DND-41 (cell line): Measurements from ENCODE around the gene DESI1.
"Not testable (repeated sequence)": the region's sequence is repeated elsewhere in the genome, so short reads cannot be mapped to it uniquely, and the experiment has no call there.

Source experiments
- ATAC-seq: fragments of 200-7000 bp; cut with Tn5 transposase; 3 replicates; pipeline ENCODE4 v1.9.1; 2021; ENCODE audit warnings: low read depth; ENCODE audit not compliant: insufficient read depth
- DNase-seq: peaks from one replicate; pipeline ENCODE4 v3.0.0-alpha.2; 2020
- H2AFZ ChIP-seq: 2 replicates; pipeline ENCODE4 v1.6.0; 2012; ENCODE audit warnings: low read depth, low read length
- H3K27ac ChIP-seq: 2 replicates; pipeline ENCODE4 v1.5.1; 2012; ENCODE audit warnings: low read length, inconsistent platforms
- H3K27me3 ChIP-seq: fragments of 200-600 bp; sonication (generic); 2 replicates; pipeline ENCODE4 v1.6.0; 2012; ENCODE audit warnings: low read length, mild to moderate bottlenecking, inconsistent platforms; ENCODE audit not compliant: insufficient read depth, poor library complexity
- H3K36me3 ChIP-seq: 2 replicates; pipeline ENCODE4 v1.5.1; 2012; ENCODE audit warnings: low read length, inconsistent platforms; ENCODE audit not compliant: insufficient read depth
- H3K4me1 ChIP-seq: 2 replicates; pipeline ENCODE4 v1.5.1; 2012; ENCODE audit warnings: mild to moderate bottlenecking, low read length; ENCODE audit not compliant: insufficient read depth
- H3K4me2 ChIP-seq: 2 replicates; pipeline ENCODE4 v1.6.0; 2012; ENCODE audit warnings: mild to moderate bottlenecking, moderate library complexity, low read length, inconsistent platforms; ENCODE audit not compliant: insufficient read depth
- H3K4me3 ChIP-seq, 2 experiments: fragments of 200-600 bp in 1 of 2; shearing (Covaris generic) in 1 of 2; 2 replicates each; pipeline ENCODE4 v1.5.1; 2012 to 2016; ENCODE audit warnings: inconsistent platforms in 2 of 2, low read length in 2 of 2, mild to moderate bottlenecking in 2 of 2, low read depth in 1 of 2, moderate library complexity in 1 of 2
- H3K79me2 ChIP-seq: 2 replicates; pipeline ENCODE4 v1.6.0; 2012; ENCODE audit warnings: low read length, inconsistent platforms; ENCODE audit not compliant: insufficient read depth
- H3K9ac ChIP-seq: 2 replicates; pipeline ENCODE4 v1.6.0; 2012; ENCODE audit warnings: low read depth, mild to moderate bottlenecking, inconsistent platforms, low read length, moderate library complexity
- H3K9me3 ChIP-seq: 2 replicates; pipeline ENCODE4 v1.5.1; 2012; ENCODE audit warnings: low read length, moderate library complexity, mild to moderate bottlenecking, inconsistent platforms; ENCODE audit not compliant: insufficient read depth, severe bottlenecking
- H4K20me1 ChIP-seq: 2 replicates; pipeline ENCODE4 v1.6.0; 2012; ENCODE audit warnings: low read length; ENCODE audit not compliant: insufficient read depth
- EZH2 ChIP-seq: IDR thresholded peaks from 3 replicates; pipeline ENCODE4 v1.6.1; 2012; ENCODE audit warnings: borderline replicate concordance, low read depth, mild to moderate bottlenecking, moderate library complexity, low read length, inconsistent platforms; ENCODE audit not compliant: severe bottlenecking
- TF ChIP-seq, protein P1 (sequence below): IDR thresholded peaks from 2 replicates; pipeline ENCODE4 v1.5.1; 2012; ENCODE audit warnings: borderline replicate concordance, low read length, moderate library complexity, mild to moderate bottlenecking; ENCODE audit not compliant: poor library complexity, severe bottlenecking; ENCODE audit errors: extremely low read depth

DESI1 gene

DNA sequence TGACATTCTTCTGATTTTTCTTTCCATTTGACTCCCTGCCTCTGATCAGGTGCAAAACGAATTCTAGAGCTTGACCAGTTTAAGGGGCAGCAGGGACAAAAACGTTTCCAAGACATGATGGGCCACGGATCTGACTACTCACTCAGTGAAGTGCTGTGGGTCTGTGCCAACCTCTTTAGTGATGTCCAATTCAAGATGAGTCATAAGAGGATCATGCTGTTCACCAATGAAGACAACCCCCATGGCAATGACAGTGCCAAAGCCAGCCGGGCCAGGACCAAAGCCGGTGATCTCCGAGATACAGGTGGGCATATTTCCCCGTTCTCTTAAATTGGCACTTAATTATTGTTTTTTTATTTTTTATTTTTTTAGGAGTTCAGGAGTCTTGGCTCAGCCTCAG, 15.6 kb upstream of the DESI1 start:
- Histone ChIP-seq H3K79me2 (peaks cover 73% of the 10 kb centered on the region), H3K4me3 (no peak overlapping the region)

DNA sequence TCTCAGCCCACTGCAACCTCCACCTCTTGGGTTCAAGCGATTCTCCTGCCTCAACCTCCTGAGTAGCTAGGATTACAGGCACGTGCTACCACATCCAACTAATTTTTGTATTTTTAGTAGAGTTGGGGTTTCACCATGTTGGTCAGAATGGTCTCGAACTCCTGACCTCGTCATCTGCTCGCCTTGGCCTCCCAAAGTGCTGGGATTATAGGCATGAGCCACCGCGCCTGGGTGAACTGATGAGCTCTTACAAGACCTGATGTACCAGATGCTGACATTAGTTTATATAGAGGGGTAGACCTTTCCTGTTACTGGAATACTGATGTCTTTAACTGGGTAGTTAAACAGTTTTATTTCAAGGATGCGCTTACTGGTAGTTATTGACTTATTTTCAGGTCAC, 13.8 kb upstream of the DESI1 start:
- not testable (repeated sequence) for H3K4me2 ChIP-seq, H3K4me3 ChIP-seq, H3K27ac ChIP-seq, H3K27me3 ChIP-seq, H3K9ac ChIP-seq, H3K9me3 ChIP-seq, ATAC-seq, H2AFZ ChIP-seq, H3K4me1 ChIP-seq, DNase-seq
- Histone ChIP-seq H3K79me2 (peaks cover 66% of the 10 kb centered on the region), H4K20me1 (peaks cover 37% of the 10 kb centered on the region), H3K36me3 (peaks cover 85% of the 10 kb centered on the region)

More for the DNA sequence above, 15.6 kb upstream of the DESI1 start:
- H3K36me3 ChIP-seq = peaks cover 91% of the 10 kb centered on the region
- H2AFZ ChIP-seq = no peak overlapping the region
- H3K9ac ChIP-seq = no peak overlapping the region
- no peaks in the 10 kb centered on the region for H3K4me1 ChIP-seq
- peaks cover 41% of the 10 kb centered on the region for H4K20me1 ChIP-seq
- H3K27ac ChIP-seq = no peak overlapping the region
- DNase-seq = no peak
- TF ChIP-seq EZH2 = no peak
- TF ChIP-seq, protein P1, sequence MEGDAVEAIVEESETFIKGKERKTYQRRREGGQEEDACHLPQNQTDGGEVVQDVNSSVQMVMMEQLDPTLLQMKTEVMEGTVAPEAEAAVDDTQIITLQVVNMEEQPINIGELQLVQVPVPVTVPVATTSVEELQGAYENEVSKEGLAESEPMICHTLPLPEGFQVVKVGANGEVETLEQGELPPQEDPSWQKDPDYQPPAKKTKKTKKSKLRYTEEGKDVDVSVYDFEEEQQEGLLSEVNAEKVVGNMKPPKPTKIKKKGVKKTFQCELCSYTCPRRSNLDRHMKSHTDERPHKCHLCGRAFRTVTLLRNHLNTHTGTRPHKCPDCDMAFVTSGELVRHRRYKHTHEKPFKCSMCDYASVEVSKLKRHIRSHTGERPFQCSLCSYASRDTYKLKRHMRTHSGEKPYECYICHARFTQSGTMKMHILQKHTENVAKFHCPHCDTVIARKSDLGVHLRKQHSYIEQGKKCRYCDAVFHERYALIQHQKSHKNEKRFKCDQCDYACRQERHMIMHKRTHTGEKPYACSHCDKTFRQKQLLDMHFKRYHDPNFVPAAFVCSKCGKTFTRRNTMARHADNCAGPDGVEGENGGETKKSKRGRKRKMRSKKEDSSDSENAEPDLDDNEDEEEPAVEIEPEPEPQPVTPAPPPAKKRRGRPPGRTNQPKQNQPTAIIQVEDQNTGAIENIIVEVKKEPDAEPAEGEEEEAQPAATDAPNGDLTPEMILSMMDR = no peak
- H3K9me3 ChIP-seq = no peaks in the 10 kb centered on the region
- H3K4me2 ChIP-seq = no peak overlapping the region
- no peak for ATAC-seq
- H3K27me3 ChIP-seq = no peaks in the 10 kb centered on the region

DNA sequence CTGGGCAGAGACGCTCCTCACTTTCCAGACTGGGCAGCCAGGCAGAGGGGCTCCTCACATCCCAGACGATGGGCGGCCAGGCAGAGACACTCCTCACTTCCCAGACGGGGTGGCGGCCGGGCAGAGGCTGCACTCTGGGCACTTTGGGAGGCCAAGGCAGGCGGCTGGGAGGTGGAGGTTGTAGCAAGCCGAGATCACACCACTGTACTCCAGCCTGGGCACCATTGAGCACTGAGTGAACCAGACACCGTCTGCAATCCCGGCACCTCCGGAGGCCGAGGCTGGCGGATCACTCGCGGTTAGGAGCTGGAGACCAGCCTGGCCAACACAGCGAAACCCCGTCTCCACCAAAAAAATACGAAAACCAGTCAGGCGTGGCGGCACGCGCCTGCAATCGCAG, 10.8 kb upstream of the DESI1 start:
- peaks cover 86% of the 10 kb centered on the region for H3K36me3 ChIP-seq
- not testable (repeated sequence) for H3K27ac ChIP-seq, ATAC-seq, H2AFZ ChIP-seq, H3K27me3 ChIP-seq, DNase-seq, H3K4me1 ChIP-seq, H3K4me2 ChIP-seq, H3K9ac ChIP-seq, H3K4me3 ChIP-seq, H3K9me3 ChIP-seq
- peaks cover 45% of the 10 kb centered on the region for H4K20me1 ChIP-seq
- peaks cover 80% of the 10 kb centered on the region for H3K79me2 ChIP-seq

DNA sequence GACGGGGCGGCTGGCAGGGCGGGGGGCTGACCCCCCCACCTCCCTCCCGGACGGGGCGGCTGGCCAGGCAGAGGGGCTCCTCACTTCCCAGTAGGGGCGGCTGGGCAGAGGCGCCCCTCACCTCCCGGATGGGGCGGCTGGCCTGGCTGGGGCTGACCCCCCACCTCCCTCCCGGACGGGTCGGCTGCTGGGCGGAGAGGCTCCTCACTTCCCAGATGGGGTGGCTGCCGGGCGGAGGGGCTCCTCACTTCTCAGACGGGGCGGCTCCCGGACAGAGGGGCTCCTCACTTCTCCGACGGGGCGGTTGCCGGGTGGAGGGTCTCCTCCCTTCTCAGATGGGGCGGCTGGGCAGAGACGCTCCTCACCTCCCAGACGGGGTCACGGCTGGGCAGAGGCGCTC, 10.3 kb upstream of the DESI1 start:
- H3K4me1 ChIP-seq, H3K4me3 ChIP-seq, DNase-seq, H2AFZ ChIP-seq, H3K4me2 ChIP-seq, H3K9ac ChIP-seq, H3K27me3 ChIP-seq, H3K27ac ChIP-seq, H3K9me3 ChIP-seq, ATAC-seq: not testable (repeated sequence)
- Histone ChIP-seq H3K79me2 (peaks cover 80% of the 10 kb centered on the region), H4K20me1 (peaks cover 41% of the 10 kb centered on the region), H3K36me3 (peaks cover 85% of the 10 kb centered on the region)

DNA sequence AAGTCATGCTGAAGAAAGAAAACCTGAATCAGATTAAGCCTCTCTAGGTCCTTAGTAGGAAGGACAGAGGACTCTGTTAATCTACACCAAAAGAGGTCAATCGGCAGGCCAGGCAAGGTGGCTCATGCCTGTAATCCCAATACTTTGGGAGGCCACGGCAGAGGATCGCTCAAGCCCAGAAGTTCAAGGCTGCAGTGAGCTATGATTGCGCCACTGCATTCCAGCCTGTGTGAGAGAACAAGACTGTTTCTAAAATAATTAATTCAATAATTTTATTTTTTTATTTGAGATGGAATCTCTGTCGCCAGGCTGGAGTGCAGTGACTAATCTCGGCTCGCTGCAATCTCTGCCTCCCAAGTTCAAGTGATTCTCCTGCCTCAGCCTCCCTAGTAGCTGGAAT, 4.7 kb upstream of the DESI1 start:
- Histone ChIP-seq H4K20me1 (peaks cover 29% of the 10 kb centered on the region), H3K36me3 (peaks cover 78% of the 10 kb centered on the region), H3K9ac (no peak overlapping the region), H3K79me2 (peaks cover 86% of the 10 kb centered on the region), H3K4me1 (peaks cover 19% of the 10 kb centered on the region), H3K27ac (no peak overlapping the region), H2AFZ (no peak overlapping the region), H3K4me3 (no peak overlapping the region), H3K27me3 (no peaks in the 10 kb centered on the region), H3K9me3 (no peaks in the 10 kb centered on the region), H3K4me2 (no peak overlapping the region)
- DNase-seq (no peak), ATAC-seq (no peak)
- TF ChIP-seq, protein P1 = no peak
- TF ChIP-seq EZH2 = no peak
